ENCODE data around the gene COPRS. TPM values are rescaled to one million over a fixed set of nuclear protein-coding genes. Genes with fewer than 3 reads are reported as not detected.

The COPRS gene
- total RNA-seq, 4 donors from 2014 or later = 49.3 to 56.8 (median 50.4) TPM

DNA sequence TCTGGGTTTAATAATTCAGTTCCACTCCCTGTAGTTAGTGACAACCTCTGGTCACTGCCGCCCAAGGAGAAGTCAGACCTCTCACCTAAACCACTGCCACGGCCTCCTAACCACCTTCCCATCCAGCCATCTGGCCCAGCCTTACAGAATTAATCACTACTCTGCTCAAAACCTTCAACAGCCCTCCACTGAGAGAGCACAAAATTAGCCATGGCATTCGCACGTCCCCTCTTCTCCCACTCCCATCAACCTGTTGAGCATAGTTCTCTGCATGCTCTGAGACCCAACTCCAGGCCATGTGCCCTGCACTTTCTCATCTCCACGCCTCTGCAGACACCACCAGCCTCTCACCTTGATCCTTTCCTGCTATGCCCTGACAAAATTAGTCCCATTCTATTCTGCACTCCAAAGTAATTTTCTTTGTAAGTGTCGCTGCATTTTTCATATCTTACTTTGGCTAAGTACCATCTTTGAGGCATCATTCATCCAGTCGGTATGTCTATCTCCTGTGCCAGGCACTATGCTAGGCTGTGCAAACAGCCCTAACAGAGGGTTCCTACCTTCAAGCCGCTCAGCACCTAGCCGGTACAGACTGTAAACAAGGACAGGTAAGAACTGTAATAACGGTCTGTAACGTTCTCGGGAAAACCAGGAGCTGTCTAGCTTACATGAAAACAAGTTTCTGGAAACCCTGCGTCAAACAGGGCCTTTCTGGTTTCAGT, 963 bp downstream of the COPRS start:
- no peak for TF ChIP-seq POLR2A (IDR thresholded peaks at IDR 0.05)
- TF ChIP-seq, protein P1, sequence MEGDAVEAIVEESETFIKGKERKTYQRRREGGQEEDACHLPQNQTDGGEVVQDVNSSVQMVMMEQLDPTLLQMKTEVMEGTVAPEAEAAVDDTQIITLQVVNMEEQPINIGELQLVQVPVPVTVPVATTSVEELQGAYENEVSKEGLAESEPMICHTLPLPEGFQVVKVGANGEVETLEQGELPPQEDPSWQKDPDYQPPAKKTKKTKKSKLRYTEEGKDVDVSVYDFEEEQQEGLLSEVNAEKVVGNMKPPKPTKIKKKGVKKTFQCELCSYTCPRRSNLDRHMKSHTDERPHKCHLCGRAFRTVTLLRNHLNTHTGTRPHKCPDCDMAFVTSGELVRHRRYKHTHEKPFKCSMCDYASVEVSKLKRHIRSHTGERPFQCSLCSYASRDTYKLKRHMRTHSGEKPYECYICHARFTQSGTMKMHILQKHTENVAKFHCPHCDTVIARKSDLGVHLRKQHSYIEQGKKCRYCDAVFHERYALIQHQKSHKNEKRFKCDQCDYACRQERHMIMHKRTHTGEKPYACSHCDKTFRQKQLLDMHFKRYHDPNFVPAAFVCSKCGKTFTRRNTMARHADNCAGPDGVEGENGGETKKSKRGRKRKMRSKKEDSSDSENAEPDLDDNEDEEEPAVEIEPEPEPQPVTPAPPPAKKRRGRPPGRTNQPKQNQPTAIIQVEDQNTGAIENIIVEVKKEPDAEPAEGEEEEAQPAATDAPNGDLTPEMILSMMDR (IDR thresholded peaks at IDR 0.05) = no peak

DNA sequence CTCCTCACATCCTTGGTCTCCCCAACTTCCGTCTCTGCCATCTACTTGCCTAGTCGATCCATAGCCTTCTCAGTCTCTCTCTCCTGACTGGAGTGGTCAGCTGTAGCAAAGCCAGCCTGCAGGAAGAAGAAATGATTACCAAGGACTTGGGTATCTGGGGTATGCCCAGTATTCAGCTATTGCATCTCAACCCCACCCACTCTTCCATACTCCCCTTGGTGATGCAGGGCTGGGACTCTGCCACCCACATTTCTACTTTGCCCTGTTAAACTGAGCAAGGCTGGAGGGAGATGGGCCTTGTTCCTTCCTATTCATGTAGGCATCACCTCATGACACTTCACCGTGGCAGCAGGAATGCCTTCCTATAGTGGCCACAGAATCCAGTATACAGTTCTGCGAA, 2.3 kb downstream of the COPRS start:
- 92 to 94% methylated on average over 4 of the region's 4 CpGs for WGBS, 2 donors
- H3K4me3 ChIP-seq (ENCODE audit: low read depth, poor library complexity, severe bottlenecking) = no peak overlapping the region
- DNase-seq (ENCODE audit: low spot score in 2 of 2) = no peak
- intact Hi-C loops (cut with DNase I; ENCODE audit: low total_unique reads) = no loop called here
- TF ChIP-seq POLR2A (IDR thresholded peaks at IDR 0.05) = no peak
- TF ChIP-seq, protein P1 (IDR thresholded peaks at IDR 0.05) = no peak

More for the DNA sequence above, 963 bp downstream of the COPRS start:
- WGBS, 2 donors = 26 to 27% methylated on average over 13 of the region's 13 CpGs
- intact Hi-C loops (cut with DNase I; ENCODE audit: low total_unique reads) = no loop called here
- DNase-seq (ENCODE audit: low spot score in 2 of 2) = no peak
- H3K4me3 ChIP-seq (ENCODE audit: low read depth, poor library complexity, severe bottlenecking) = peak overlapping the region; percentile 61

DNA sequence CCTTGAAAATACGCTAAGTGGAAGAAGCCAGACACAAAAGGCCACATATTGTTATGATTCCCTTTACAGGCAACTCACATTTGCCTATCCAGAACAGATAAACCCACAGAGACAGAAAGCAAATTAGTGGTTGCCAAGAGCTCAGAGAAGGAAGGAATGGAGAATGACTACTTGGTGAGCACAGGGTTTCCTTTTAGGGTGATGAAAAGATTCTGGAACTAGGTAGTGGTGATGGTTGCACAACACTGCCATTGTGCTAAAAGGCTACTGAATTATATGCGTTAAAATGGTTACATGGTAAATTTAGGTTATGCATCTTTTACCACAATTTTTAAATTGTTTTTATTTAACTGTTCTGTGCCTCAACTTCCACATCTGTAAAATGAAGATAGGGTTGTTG, 4.4 kb downstream of the COPRS start:
- 93 to 95% methylated on average over 2 of the region's 2 CpGs for WGBS, 2 donors
- intact Hi-C loops (cut with DNase I; ENCODE audit: low total_unique reads) = no loop called here
- no peak overlapping the region for H3K4me3 ChIP-seq (ENCODE audit: low read depth, poor library complexity, severe bottlenecking)
- no peak for DNase-seq (ENCODE audit: low spot score in 2 of 2)
- no peak for TF ChIP-seq POLR2A (IDR thresholded peaks at IDR 0.05)

DNA sequence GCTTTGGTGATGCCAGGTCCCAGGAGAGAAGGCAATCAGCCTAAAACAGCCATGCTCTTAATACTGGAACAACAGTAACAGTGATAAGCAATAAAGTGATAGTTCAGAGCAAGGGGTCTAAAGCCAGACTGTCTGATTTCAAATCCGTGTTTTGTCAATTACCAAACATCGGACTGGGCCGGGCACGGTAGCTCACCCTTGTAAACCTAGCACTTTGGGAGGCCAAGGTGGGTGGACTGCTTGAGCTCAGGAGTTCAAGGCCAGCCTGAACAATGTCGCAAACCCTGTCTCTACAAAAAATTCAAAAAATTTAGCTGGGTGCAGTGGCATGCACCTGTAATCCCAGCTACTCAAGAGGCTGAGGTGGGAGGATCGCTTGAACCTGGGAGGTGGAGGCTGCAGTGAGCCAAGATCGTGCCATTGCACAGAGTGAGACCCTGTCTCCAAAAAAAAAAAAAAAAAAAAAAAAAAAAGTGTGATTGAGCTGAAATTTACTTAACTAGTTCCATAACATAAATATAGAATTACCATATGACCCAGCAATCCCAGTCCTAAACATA, 5.1 kb downstream of the COPRS start:
- 80 to 92% methylated on average over 7 of the region's 7 CpGs for WGBS, 2 donors
- no peak for TF ChIP-seq POLR2A (IDR thresholded peaks at IDR 0.05)
- TF ChIP-seq, protein P1 (IDR thresholded peaks at IDR 0.05) = no peak
- DNase-seq (ENCODE audit: low spot score in 2 of 2) = no peak
- no peak overlapping the region for H3K4me3 ChIP-seq (ENCODE audit: low read depth, poor library complexity, severe bottlenecking)
- intact Hi-C loops (cut with DNase I; ENCODE audit: low total_unique reads) = no loop called here

DNA sequence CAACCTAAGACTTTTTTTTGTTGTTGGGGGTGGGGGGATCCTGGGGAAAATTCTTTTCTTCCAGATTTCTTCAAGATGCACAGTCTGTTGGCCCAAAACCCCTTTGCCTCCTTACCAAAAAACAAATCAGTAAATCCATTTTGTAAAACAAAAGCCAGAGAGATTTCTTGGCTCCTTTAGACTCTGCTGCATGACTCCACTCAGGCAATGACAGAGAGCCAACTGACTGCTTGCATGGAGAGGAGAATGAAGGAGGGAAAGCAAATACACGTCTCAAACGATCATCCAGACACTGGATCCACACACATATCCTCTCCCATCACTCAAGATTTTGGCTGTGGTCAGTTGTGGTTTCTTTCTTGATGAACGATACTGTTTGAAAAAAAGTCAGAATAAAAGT, 13.8 kb downstream of the COPRS start:
- DNase-seq (ENCODE audit: low spot score in 2 of 2) = no peak
- no peak overlapping the region for H3K4me3 ChIP-seq (ENCODE audit: low read depth, poor library complexity, severe bottlenecking)
- WGBS, 2 donors = 40 to 47% methylated on average over 3 of the region's 3 CpGs
- TF ChIP-seq, protein P1 (IDR thresholded peaks at IDR 0.05) = no peak
- no peak for TF ChIP-seq POLR2A (IDR thresholded peaks at IDR 0.05)
- intact Hi-C loops (cut with DNase I; ENCODE audit: low total_unique reads) = loop anchor here (10.0 kb wide), 1 partner anchor 410 kb away; no protein-coding TSS in a partner anchor

DNA sequence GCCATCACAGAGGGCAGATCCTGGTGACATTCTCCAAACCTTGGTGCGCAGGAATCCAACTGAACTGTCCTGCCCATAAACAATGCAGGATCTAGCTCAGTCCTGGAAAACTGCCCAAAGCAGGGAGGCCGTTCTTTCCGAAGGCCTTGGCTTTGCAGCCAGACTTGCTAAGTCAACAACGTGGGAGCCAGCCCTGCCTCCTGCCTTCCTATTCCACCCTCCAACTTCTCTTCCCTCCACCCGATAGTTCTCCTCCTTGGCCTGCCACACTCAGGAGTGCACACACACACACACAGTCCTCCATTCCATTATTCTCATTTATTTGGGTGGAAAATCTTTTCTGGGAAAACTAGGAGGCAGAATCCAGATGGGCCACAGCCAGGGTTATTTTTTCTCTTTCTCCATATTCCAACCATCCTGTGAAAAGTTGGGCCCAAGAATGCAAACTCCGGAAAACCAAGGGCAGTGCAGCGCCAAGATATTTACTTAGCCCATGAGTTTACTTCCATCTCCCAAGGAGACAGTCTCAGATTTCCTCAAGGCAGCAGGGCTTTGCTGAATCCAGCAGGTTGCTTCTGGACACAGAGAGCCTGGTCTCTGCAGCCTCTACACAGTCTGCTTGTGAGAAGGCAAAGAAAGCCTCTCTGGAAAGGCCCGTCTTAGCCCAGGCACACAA, 15.8 kb downstream of the COPRS start:
- DNase-seq (ENCODE audit: low spot score in 2 of 2) = peak in 1 of 2 donors; percentile 35
- no peak for TF ChIP-seq POLR2A (IDR thresholded peaks at IDR 0.05)
- TF ChIP-seq, protein P1 (IDR thresholded peaks at IDR 0.05) = no peak
- intact Hi-C loops (cut with DNase I; ENCODE audit: low total_unique reads) = loop anchor here (5.0 to 10.0 kb wide), 2 partner anchors 286 to 408 kb away; no protein-coding TSS in a partner anchor
- no peak overlapping the region for H3K4me3 ChIP-seq (ENCODE audit: low read depth, poor library complexity, severe bottlenecking)
- WGBS, 2 donors = 27 to 30% methylated on average over 8 of the region's 8 CpGs

Data from lower leg skin (tissue), 4 donors.